Stimulated activated naive CD8-positive, alpha-beta T cell treated with anti-CD3 and anti-CD28 coated beads, Interleukin-15, amount 100 ng/mL, for 72 hours (primary cell): ENCODE measurements around the gene LRRC61.
"Not testable (repeated sequence)": the region's sequence is repeated elsewhere in the genome, so short reads cannot be mapped to it uniquely, and the experiment has no call there.

ENCODE experiments used
- ATAC-seq: fragments of 150-1000 bp; cut with Tn5 transposase; 2 replicates; pipeline ENCODE4 v1.10.0; 2021; ENCODE audit warnings: mild to moderate bottlenecking, moderate library complexity
- DNase-seq, 2 donors: peaks; one replicate each; pipeline ENCODE4 v3.0.0; 2021 to 2022
- H3K27ac Mint-ChIP-seq, 2 donors: one replicate each; pipeline ENCODE4 v1.8.0; 2022; ENCODE audit warnings: mild to moderate bottlenecking in 2 of 2, mixed read lengths in 2 of 2, moderate library complexity in 2 of 2
- H3K27me3 Mint-ChIP-seq: one replicate; pipeline ENCODE4 v1.8.0; 2022; ENCODE audit warnings: mixed read lengths
- H3K4me1 Mint-ChIP-seq: one replicate; pipeline ENCODE4 v1.8.0; 2022; ENCODE audit warnings: mild to moderate bottlenecking, mixed read lengths
- H3K4me3 Mint-ChIP-seq, 2 donors: one replicate each; pipeline ENCODE4 v1.8.0; 2022; ENCODE audit warnings: mild to moderate bottlenecking in 2 of 2, mixed read lengths in 2 of 2, moderate library complexity in 1 of 2
- H3K9me3 Mint-ChIP-seq, 2 donors: one replicate each; pipeline ENCODE4 v1.8.0; 2022; ENCODE audit warnings: mixed read lengths in 2 of 2

The LRRC61 gene, protein sequence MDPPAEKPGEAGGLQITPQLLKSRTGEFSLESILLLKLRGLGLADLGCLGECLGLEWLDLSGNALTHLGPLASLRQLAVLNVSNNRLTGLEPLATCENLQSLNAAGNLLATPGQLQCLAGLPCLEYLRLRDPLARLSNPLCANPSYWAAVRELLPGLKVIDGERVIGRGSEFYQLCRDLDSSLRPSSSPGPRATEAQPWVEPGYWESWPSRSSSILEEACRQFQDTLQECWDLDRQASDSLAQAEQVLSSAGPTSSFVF

DNA sequence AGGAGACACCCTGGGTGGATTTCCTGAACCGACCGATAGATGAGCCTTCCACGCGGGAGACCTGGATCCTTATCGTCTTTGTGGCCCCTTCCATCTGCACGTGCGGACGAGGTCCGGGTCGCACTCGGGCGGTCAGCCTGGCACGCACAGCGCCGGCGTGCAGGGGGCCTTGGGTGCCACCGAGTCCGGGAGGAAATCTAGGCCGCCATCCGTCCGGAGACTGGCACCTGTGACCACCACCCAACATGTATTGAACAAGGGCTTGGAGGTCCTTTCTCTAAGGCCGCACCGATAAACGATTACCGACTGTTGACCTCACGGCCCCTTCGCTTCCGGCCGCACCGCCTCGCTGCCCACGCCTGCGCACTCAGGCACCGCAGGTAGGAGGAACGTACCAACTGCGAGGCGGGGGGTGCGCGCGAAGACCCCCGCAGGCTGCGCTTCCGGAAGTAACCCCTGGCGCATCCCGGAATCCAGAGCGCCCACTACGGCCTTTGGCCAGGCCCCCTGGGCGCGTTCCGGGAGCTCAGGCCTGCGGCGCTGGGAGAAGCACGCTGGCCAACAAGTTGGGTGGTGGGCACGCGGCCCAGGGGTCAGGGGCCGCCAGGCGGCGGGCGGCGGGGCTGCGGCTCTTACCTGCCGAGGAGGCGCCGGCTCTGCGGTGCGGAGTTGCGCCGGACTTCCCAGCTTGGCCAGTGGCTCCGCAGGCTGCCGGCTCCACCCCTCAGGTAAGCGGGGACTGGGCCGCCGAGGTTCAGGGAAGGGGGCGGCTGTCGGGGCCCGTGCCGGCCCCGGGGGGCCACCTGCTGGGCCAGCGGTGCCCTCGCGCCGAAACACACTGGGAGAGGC, at the start of gene LRRC61, which contains the start of gene ACTR3C:
LRRC61 (plus strand) TSS at position 523 of the 849 bp plus-strand sequence. CDS start 13,507 bp downstream, outside the sequence.
ACTR3C (minus strand) TSS at position 713 of the 849 bp plus-strand sequence. CDS start 28,249 bp downstream, outside the sequence.
- Mint-ChIP-seq H3K27me3 (no peaks in the 10 kb centered on the region), H3K9me3 (no peaks in the 10 kb centered on the region), H3K27ac (peak within 1 kb of the TSS; percentile 99 to 100), H3K4me1 (peaks cover 52% of the 10 kb centered on the region), H3K4me3 (peak within 1 kb of the TSS; percentile 91 to 98)
- ATAC-seq: peak; percentile 75
- DNase-seq: peak; percentile 75 to 81

DNA sequence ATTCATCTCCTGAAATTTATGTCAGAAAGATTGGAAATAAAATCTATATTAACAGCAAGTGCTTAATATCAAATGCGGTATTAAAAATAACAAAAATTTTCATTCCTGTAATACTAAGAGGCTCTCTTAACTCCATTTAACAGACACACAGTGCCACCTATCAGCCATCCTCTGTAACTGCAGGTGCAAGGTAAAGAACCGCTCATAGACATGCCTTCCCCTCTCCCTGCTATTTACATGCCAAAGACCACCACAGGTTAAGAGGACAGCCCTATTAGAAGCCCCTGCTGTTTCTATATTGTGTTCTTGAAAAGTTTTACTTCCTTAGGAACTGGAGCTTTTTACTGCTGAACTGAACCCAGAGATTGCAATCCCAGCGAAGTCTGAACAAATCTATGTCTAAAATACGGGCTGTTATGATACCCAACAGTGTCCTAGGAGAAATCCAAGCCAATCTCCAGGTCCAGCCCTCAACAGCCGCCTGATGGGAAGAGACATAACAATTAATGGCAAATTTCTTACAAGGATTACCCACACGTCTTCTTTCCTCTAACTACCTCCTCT, 46.9 kb upstream of the LRRC61 start:
- not testable (repeated sequence) for H3K27ac Mint-ChIP-seq, H3K4me1 Mint-ChIP-seq, H3K4me3 Mint-ChIP-seq, H3K27me3 Mint-ChIP-seq, H3K9me3 Mint-ChIP-seq
- peak; percentile 48 for ATAC-seq
- DNase-seq: peak; percentile 19 to 24

DNA sequence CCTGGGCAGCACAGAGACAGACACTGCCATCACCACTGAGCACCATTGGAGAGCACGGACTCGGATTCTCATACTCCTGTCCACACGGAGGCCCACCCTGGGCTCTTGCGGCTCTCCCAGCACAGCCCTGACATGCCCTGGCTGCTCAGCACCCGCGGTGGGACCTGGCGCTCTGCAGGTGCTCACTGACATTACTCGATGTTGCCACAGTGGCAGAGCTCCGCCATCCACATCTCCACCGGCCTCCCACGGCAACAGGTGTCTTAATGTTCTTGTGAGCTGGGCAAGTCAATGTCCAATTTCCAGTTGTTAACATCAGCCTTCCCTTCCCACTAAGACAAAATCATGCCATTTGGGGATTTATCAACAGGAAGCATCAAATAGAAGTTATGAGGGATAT, 44.8 kb upstream of the LRRC61 start:
- not testable (repeated sequence) for ATAC-seq, H3K9me3 Mint-ChIP-seq, H3K27ac Mint-ChIP-seq, H3K27me3 Mint-ChIP-seq, H3K4me3 Mint-ChIP-seq, H3K4me1 Mint-ChIP-seq, DNase-seq

DNA sequence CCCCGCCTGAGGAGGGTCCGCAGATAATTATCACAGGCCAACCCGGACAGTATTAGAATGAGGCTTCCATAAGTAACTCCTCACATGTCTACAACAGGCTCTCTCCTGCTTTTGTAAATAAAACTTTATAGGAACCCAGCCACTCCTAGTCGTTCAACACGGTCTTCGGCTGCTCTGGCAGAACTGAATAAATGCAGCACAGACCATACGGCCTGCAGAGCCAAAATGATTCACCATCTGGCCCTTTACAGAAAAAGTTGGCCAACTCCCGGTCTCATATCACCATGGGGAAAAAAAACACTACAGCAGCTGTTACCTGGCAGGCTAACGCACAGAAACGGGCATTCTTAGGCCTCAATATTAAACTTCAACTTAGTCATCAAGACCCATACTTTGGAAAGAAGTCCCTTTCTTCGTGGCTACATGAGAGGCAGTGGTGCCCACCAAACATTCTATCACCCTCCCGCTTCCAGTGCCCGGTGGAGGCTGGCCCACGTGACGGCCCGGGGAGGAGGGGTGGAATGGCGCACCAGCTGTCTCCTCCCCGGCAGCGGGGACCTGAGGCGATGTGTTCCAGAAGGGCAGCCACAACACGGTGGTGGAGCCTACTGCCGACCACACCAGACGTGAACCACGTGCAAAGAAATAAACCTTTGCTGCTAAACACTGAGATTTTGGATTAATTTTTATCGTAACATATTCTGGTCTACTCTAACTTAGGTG, 41.3 kb upstream of the LRRC61 start:
- not testable (repeated sequence) for H3K9me3 Mint-ChIP-seq, H3K4me3 Mint-ChIP-seq, H3K27ac Mint-ChIP-seq, ATAC-seq, DNase-seq, H3K27me3 Mint-ChIP-seq, H3K4me1 Mint-ChIP-seq

DNA sequence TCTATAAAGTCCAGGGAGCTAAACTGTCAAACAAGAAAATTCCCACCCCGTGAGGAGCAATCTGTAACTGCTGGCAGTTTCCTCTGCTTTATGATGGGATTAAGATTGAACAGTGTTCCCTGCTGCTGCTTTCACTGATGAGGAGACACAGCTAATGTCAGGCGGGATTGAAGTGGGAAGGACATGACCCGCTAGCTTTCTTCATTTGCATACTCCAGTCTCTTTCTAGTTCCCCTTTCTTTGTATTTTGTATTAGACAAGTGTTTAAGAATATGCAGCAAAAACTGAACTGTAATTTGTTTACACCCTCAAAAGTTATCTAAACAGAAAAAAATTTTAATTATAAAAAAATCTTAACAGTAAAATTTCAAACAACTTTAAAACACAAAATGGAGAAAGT, 40.0 kb upstream of the LRRC61 start:
- not testable (repeated sequence) for DNase-seq, H3K9me3 Mint-ChIP-seq, H3K4me3 Mint-ChIP-seq, H3K27ac Mint-ChIP-seq, H3K4me1 Mint-ChIP-seq, ATAC-seq, H3K27me3 Mint-ChIP-seq

DNA sequence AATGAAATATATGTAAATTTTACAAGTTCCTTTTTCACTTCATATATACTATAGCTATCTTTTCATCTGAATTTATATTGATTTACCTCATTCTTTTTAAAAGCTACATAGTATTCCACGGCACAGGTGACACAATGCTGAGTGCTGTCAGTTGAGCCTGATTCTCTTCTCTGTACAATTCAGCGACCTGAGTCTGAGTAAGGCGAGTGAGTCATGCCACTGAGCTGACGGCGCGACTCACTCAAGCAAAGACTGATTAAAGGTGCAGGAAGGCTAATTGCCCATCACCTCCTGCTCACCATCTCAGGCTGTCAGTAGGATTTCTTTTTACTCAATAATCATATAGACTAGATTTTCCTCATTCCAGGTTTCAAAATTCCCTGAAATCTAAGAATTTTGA, 39.5 kb upstream of the LRRC61 start:
- H3K4me3 Mint-ChIP-seq, DNase-seq, H3K27ac Mint-ChIP-seq, H3K4me1 Mint-ChIP-seq, H3K9me3 Mint-ChIP-seq, H3K27me3 Mint-ChIP-seq: not testable (repeated sequence)
- ATAC-seq: peak; percentile 70

DNA sequence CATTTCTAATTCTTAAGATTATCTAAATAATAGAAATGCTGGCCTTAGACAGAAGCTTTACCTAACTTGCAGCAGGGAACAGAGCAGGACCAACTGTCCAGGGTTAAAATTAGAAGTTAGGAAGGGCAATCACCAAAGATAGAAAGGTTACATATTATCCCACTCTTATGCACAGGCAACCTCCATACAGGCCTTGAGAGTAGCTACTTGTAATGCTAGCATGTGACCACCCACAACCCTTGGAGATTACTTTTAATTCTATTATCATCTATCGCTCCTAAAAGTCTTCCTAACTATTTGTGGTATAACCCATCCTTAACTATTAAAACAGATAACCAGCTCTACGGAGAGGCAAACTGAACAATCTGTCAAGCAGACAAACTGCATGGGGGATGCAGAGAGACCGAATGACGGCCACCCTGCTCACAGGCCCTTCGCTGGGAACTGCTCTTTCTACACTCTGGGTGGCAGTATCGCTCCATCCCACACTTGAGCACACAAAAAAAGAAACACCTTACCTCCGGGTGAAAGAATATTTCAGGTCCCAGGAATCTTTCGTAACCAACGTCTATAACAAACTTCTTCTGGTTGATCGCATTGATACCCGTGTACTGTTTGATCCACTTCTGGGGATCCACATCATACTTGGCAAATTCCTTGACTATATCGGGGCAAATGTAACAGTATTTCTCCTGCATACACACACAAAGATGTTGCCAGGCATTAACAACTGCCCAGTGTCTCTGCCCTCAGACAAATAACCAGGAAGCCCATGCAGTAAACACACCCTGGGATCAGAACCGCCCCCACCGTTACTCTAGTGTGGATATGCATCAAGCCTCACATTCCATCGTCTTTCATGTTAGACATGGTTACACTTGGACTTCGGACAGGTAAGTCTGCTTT, 37.1 kb upstream of the LRRC61 start:
- H3K9me3 Mint-ChIP-seq, H3K4me1 Mint-ChIP-seq, H3K4me3 Mint-ChIP-seq, H3K27ac Mint-ChIP-seq, H3K27me3 Mint-ChIP-seq: not testable (repeated sequence)
- peak; percentile 31 to 38 for DNase-seq
- ATAC-seq: peak; percentile 94

DNA sequence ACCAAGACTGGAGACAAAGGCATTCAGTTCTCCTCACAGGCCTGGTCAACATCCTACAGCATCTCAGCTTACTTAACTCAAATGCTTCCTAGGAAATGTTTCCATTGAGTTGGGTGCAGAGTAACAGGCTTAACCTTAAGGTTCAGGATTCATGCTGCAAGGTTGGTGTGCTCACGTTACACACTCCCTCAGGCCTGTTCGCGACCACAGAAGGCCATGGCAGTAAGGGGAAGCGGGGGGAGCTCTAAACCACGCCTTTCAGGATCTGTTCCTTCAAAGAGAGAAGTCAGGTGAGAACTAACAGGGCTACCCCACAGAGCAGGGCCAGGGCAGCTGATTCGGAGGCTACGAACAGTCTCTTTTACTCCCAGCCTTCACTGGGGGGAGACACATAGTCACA, 35.3 kb upstream of the LRRC61 start:
- ATAC-seq, DNase-seq, H3K27ac Mint-ChIP-seq, H3K27me3 Mint-ChIP-seq, H3K4me3 Mint-ChIP-seq, H3K4me1 Mint-ChIP-seq, H3K9me3 Mint-ChIP-seq: not testable (repeated sequence)

DNA sequence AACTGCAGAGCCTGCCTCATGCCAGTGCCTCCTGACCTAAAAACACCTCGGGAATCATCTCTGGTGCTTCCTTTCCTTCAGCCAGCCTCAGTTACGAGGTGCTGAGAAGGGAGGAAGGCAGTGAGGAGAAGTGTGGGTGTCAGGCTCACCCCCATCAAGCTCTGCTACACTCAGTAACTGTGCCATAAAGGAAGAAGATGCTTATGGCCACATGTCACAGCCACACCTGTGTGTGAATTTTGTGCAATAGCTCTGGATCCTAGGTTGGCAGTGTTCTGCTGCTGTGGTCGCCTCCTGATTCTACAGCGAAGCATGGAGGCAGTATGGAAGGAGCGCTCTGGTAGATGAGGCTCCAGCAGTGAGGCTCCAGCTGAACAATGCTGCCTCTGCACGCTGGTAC, 34.3 kb upstream of the LRRC61 start:
- not testable (repeated sequence) for DNase-seq, ATAC-seq, H3K27ac Mint-ChIP-seq, H3K27me3 Mint-ChIP-seq, H3K9me3 Mint-ChIP-seq, H3K4me3 Mint-ChIP-seq, H3K4me1 Mint-ChIP-seq

DNA sequence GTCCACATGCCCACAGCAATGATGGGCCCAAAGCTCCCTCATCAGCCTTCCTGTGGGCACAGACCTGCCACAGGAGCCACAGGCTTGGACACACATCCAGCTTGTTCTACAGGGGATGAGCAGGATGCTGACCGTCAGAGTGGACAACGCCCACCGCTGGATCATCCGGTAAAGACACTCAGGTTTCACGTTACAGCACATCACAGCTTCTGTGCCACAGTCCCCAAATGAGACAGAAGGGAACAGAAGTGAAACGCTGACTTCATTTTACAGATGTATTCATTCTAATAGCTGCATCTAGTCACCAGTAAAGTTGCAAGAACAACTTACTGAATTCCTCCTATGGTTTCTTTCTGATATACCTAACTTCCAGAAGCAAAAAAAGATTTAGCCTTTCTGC, 32.8 kb upstream of the LRRC61 start:
- H3K27ac Mint-ChIP-seq, ATAC-seq, H3K27me3 Mint-ChIP-seq, H3K4me1 Mint-ChIP-seq, DNase-seq, H3K4me3 Mint-ChIP-seq, H3K9me3 Mint-ChIP-seq: not testable (repeated sequence)

DNA sequence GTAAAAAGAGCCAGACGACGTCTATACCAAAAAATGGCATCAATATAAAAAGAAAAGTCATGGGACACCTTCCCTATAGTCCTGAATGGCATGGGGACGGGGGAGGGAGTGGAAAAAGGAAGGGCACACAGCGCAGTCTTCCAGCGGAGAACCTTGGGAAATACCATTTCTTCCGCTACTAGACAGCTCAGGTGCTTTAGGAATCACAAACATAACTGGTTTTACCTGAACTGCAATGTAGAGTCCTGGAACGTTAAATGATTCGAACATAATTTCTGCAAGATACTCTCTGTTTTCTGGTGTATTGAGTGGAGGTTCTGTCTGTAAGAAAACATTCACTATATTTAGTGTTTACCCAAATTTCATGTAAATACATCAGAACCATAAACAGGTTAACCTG, 28.1 kb upstream of the LRRC61 start:
- DNase-seq, H3K27me3 Mint-ChIP-seq, H3K4me1 Mint-ChIP-seq, H3K9me3 Mint-ChIP-seq, H3K27ac Mint-ChIP-seq, H3K4me3 Mint-ChIP-seq, ATAC-seq: not testable (repeated sequence)

DNA sequence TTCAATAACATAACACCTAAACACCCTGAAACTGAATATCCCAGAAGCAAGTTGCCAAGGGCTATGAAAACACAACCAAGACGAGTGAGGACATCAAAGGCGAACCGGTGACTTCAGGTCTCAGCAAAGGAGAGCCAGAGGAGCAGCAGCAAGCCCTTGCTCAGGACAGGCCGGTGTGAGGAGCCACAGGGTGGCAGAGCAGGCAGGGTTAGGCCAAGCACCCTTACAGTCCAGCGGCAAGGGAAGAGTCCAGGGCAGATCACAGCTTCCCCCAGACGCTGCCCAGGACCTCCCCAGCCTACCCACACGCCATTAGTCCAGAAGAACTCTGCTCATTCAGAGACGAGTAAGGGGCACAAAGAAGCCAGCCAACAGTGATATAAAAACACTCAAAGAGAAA, 27.5 kb upstream of the LRRC61 start:
- not testable (repeated sequence) for H3K27ac Mint-ChIP-seq, DNase-seq, H3K27me3 Mint-ChIP-seq, H3K9me3 Mint-ChIP-seq, H3K4me3 Mint-ChIP-seq, ATAC-seq, H3K4me1 Mint-ChIP-seq

DNA sequence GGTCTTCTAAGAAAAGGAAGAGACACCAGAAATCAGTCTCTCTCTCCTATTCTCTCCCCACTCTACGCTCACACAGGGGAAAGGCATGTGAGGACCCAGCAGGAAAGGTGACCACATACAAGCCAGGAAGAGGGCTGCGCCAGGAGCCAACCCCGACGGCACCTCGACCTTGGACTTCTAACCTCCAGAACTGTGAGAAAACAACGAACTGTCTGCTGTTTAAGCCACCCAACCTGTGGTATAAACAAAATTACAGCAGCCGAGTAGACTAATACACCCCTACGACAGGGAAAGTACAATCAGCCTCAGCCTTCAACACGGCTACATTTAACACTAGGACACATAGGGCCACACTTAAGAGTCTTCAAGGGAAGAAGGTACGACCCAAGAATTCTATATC, 26.4 kb upstream of the LRRC61 start:
- DNase-seq, H3K4me1 Mint-ChIP-seq, H3K27me3 Mint-ChIP-seq, H3K4me3 Mint-ChIP-seq, H3K9me3 Mint-ChIP-seq, ATAC-seq, H3K27ac Mint-ChIP-seq: not testable (repeated sequence)

DNA sequence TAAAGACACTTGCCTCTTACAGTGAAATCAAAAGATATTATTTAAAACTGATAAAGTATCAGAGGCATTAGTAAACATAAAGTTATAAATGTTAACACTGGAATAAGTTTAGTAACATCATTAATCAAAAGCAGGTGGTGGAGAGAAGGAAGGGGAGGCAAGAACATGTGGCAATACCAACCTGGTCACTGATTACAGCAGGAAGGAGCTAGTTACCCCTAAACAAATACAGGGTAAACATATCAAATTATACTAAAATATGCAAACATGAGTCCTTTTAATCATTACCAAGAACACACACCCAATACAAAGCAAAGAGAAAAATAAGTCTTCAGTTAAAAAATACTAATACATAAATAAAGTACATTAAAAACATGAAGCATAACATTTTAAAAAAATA, 25.2 kb upstream of the LRRC61 start:
- not testable (repeated sequence) for H3K4me1 Mint-ChIP-seq, DNase-seq, H3K27me3 Mint-ChIP-seq, H3K27ac Mint-ChIP-seq, H3K9me3 Mint-ChIP-seq, H3K4me3 Mint-ChIP-seq, ATAC-seq

DNA sequence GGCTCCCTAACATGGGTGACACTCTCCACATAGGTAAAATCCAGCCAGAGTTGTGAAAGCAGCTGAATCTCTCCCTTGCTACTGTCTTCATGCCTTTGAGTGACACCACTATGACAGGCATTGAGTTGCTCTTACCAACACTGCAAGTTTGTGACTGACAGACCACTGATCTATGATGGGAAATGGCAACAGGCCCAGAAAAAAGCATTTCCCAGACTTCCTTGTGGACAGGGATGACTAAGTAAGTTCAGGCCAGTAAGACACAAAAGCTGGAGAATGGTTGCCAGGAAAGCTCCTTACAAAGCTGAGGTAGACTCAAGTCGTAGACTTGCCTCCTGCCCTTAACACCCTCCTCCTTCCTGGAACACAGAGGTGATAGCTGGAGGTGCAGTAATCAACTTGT, 20.2 kb upstream of the LRRC61 start:
- H3K27me3 Mint-ChIP-seq, H3K27ac Mint-ChIP-seq, H3K4me3 Mint-ChIP-seq, DNase-seq, ATAC-seq, H3K9me3 Mint-ChIP-seq, H3K4me1 Mint-ChIP-seq: not testable (repeated sequence)
